GM13977 (cell line): ENCODE data around the gene HTT.

Experiments
- DNase-seq: peaks from one replicate; pipeline ENCODE4 v3.0.0; 2012; ENCODE audit warnings: low spot score
- in situ Hi-C: fragments of 300-500 bp; cut with MboI; formaldehyde crosslinking; loops from one replicate; pipeline ENCODE4 v1.12.0; 2022; ENCODE audit warnings: low sequenced_read_pairs, low pct_unique_long_range_greater_than_20kb, mixed read lengths, inconsistent platforms; ENCODE audit not compliant: unreplicated experiment
- TF ChIP-seq, protein P1 (sequence below): IDR thresholded peaks from 2 replicates; pipeline ENCODE4 v1.5.1; 2012; ENCODE audit warnings: mild to moderate bottlenecking, control low read depth; ENCODE audit not compliant: insufficient read depth; ENCODE audit errors: extremely low read depth, missing control alignments

Gene HTT

DNA sequence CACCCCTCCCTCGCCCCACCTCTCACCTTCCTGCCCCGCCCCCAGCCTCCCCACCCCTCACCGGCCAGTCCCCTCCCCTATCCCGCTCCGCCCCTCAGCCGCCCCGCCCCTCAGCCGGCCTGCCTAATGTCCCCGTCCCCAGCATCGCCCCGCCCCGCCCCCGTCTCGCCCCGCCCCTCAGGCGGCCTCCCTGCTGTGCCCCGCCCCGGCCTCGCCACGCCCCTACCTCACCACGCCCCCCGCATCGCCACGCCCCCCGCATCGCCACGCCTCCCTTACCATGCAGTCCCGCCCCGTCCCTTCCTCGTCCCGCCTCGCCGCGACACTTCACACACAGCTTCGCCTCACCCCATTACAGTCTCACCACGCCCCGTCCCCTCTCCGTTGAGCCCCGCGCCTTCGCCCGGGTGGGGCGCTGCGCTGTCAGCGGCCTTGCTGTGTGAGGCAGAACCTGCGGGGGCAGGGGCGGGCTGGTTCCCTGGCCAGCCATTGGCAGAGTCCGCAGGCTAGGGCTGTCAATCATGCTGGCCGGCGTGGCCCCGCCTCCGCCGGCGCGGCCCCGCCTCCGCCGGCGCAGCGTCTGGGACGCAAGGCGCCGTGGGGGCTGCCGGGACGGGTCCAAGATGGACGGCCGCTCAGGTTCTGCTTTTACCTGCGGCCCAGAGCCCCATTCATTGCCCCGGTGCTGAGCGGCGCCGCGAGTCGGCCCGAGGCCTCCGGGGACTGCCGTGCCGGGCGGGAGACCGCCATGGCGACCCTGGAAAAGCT is at the start of gene HTT, which contains the start of gene HTT-AS:
Gene HTT (plus strand): TSS at position 604 of the 768 bp plus-strand sequence. CDS start 145 bp downstream, at position 749.
Gene HTT-AS (minus strand): TSS at position 461 of the 768 bp plus-strand sequence.
- TF ChIP-seq, protein P1, sequence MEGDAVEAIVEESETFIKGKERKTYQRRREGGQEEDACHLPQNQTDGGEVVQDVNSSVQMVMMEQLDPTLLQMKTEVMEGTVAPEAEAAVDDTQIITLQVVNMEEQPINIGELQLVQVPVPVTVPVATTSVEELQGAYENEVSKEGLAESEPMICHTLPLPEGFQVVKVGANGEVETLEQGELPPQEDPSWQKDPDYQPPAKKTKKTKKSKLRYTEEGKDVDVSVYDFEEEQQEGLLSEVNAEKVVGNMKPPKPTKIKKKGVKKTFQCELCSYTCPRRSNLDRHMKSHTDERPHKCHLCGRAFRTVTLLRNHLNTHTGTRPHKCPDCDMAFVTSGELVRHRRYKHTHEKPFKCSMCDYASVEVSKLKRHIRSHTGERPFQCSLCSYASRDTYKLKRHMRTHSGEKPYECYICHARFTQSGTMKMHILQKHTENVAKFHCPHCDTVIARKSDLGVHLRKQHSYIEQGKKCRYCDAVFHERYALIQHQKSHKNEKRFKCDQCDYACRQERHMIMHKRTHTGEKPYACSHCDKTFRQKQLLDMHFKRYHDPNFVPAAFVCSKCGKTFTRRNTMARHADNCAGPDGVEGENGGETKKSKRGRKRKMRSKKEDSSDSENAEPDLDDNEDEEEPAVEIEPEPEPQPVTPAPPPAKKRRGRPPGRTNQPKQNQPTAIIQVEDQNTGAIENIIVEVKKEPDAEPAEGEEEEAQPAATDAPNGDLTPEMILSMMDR, result peak; percentile 16
- peak; percentile 99 for DNase-seq
- in situ Hi-C loops, result no loop called here

DNA sequence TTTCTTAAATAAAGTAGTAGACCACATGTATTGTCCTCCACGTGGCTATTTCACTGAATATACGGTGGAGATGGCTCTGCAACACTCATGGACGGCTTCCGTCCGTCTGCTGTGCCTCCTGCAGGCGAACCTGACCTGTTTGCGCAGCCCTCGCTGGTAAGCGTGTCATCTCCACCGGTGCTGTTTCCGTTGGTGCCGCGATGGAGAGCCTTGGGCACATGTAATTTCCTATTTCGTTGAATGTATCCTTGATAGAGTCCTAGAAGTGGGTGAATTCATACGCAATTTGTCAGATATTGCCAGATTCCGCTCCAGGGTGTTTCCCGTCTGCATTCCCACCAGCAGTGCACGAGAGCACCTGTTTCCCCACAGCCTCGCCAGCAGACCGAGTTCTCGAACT is 48.6 kb upstream of the HTT start:
- DNase-seq, result no peak
- in situ Hi-C loops, result no loop called here
- TF ChIP-seq, protein P1, result no peak

DNA sequence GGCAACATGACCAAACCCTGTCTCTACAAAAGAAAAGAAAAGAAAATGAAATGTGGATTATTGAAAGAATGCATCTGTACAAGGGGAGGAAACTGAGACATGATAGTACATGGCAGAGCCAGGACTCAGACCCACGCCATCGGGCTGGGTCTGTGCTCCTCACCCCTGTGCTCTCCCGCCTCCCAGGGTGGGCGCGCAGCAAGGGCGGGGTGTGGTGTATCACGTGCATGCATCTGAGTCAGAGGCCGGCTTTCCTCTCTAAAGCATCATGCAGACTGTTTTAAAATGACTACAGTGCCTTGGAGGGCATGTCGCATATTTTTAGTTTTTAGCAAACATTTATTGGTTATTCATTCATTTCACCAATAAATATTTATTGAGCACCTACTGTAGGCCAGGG is 47.9 kb upstream of the HTT start:
- in situ Hi-C loops, result no loop called here
- no peak for DNase-seq
- TF ChIP-seq, protein P1, result no peak

DNA sequence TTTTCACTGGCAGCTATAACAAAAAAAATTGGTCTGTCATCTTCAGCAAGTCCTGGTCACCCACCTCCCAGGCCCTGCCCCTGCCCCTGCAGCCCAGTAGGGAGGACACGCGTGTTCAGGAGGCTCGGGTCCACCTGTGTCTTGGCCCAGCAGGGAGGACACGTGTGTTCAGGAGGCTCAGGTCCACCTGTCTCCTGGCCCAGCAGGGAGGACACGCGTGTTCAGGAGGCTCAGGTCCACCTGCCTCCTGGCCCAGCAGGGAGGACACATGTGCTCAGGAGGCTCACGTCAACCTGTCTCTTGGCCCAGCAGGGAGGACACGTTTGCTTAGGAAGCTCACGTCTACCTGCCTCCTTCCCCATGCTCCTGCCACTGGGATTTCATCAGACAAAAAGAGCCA is 45.0 kb upstream of the HTT start:
- TF ChIP-seq, protein P1, result no peak
- in situ Hi-C loops, result no loop called here
- DNase-seq, result no peak

DNA sequence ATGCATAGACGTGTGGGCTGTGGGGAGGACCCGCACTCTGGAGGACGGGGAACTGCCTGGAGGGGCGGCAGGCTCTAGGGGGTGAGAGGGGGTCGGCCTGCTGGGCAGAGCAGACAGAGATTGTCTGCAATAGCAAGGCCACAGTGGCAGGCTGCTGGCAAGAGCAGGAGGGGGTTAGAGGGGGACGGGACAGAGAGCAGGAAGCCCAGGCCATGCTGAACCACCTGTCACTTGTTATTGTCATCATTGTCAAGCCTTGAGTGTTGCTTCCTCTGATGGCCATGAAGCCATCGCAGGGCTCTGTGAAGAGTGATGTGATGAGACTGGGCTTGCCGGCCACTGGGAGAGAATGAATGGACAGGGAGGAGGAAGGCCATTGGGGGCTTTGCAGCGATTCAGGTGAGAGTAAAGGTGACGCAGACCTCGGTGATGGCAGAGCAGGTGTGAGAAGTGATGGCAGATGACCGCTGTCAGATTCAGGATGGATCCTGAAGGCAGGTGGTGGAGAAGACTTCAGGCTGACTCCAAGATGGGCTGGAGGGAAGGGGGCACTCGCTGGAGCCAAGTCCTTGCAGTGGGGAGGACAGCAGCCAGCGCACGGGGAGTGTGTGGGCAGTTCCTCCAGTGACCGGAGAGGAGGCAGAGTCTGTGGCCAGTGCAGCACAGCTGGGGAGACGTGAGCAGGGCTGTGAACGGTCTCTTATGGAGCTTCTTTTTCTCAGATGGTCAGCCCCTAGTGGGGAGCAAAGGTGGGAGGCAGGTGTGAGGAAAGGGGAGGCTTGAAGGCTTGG is 43.7 kb upstream of the HTT start:
- DNase-seq, result no peak
- in situ Hi-C loops, result loop anchor here (10.0 kb wide), 1 partner anchor 46 kb away; no protein-coding TSS in a partner anchor
- TF ChIP-seq, protein P1, result no peak

DNA sequence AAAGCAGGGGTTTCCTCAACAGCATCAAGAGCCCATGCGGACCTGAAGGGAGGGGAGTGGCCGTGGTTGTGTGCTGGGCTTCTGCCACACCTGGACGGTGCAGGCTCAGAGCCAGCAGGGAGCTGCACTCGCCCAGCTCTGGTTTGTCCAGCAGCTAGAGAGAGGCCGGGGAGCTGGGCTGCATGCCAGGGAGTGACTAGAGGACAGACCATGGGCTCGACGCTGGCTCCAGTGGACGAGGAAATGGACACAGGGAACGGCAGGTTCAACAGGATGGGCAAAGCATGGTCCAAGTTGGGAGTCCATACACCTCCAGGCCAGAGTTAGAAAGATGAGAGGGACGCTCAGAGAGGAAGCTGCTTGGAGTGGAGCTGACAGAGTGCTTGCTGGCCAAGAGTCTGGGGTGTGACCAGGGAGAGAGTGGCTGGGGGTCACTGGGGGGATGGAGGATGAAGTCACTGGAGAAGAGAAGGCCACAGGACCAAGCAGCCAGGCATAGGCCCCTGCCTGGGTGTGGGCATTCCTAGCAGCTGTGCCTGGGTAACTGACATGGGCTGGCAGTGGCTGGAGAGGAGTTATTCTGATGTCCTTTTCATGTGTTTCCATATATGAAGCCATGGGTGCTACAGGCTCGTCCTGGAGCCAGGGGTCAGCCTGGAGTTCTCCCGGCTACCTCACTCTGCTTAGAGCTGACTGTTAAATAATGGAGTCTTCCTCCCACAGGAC is 43.0 kb upstream of the HTT start:
- TF ChIP-seq, protein P1, result no peak
- no peak for DNase-seq
- in situ Hi-C loops, result loop anchor here (10.0 kb wide), 1 partner anchor 47 kb away; no protein-coding TSS in a partner anchor
